Lower leg skin (tissue), 3 donors: ENCODE measurements around the gene KCNT2.

Experiments
- CTCF ChIP-seq, 3 donors: fragments of 450-650 bp; IDR thresholded peaks; one replicate each; pipeline ENCODE4 v1.5.1; 2016; ENCODE audit warnings: antibody characterized with exemption in 3 of 3, mild to moderate bottlenecking in 3 of 3, moderate library complexity in 2 of 3
- POLR2A ChIP-seq, 2 donors: fragments of 450-650 bp; IDR thresholded peaks; one replicate each; pipeline ENCODE4 v1.6.1; 2016 to 2017; ENCODE audit warnings: antibody characterized with exemption in 2 of 2, mild to moderate bottlenecking in 1 of 2, moderate library complexity in 1 of 2

GRCh38 chr1:196401891-196402290 is 206.3 kb downstream of the KCNT2 start:
- no peak for TF ChIP-seq CTCF (IDR thresholded peaks at IDR 0.05)
- no peak for TF ChIP-seq POLR2A (IDR thresholded peaks at IDR 0.05)
